Central memory CD4-positive, alpha-beta T cell (primary cell): ENCODE results near the gene TNFRSF1B.
A peak's percentile ranks its signal among the peaks of the same experiment; 100 is the strongest.
"Not testable (repeated sequence)": the region's sequence is repeated elsewhere in the genome, so short reads cannot be mapped to it uniquely, and the experiment has no call there.

Experiments used
- DNase-seq: peaks from one replicate; pipeline ENCODE4 v3.0.0; 2022

Gene TNFRSF1B

GRCh38 chr1:12194666-12195216 lies 27.9 kb downstream of the TNFRSF1B start:
- no peak for DNase-seq

- no peak for DNase-seq
Observed at GRCh38 chr1:12195416-12195815, 28.6 kb downstream of the TNFRSF1B start.

GRCh38 chr1:12196641-12197482 lies 30.1 kb downstream of the TNFRSF1B start:
- no peak for DNase-seq

- no peak for DNase-seq
Observed at GRCh38 chr1:12197483-12197880, 30.7 kb downstream of the TNFRSF1B start.

GRCh38 chr1:12200208-12200607 lies 33.4 kb downstream of the TNFRSF1B start:
- DNase-seq, result no peak

- DNase-seq, result no peak
Observed at GRCh38 chr1:12201352-12202189, 34.8 kb downstream of the TNFRSF1B start.

GRCh38 chr1:12202190-12202497 lies 35.4 kb downstream of the TNFRSF1B start:
- DNase-seq, result no peak

- DNase-seq, result no peak
Observed at GRCh38 chr1:12202577-12202976, 35.8 kb downstream of the TNFRSF1B start.

- no peak for DNase-seq
Observed at GRCh38 chr1:12203216-12204007, 36.6 kb downstream of the TNFRSF1B start.

GRCh38 chr1:12204140-12204539 lies 37.3 kb downstream of the TNFRSF1B start:
- peak; percentile 23 for DNase-seq

- DNase-seq, result no peak
Observed at GRCh38 chr1:12204754-12205658, 38.2 kb downstream of the TNFRSF1B start.

- no peak for DNase-seq
Observed at GRCh38 chr1:12206238-12206637, 39.4 kb downstream of the TNFRSF1B start.

GRCh38 chr1:12206792-12207424 lies 40.1 kb downstream of the TNFRSF1B start:
- no peak for DNase-seq

GRCh38 chr1:12208271-12208670 lies 41.5 kb downstream of the TNFRSF1B start:
- DNase-seq, result no peak

- DNase-seq, result peak; percentile 75
Observed at GRCh38 chr1:12208764-12209494, 42.1 kb downstream of the TNFRSF1B start.

- DNase-seq, result no peak
Observed at GRCh38 chr1:12209495-12209832, 42.7 kb downstream of the TNFRSF1B start.

- no peak for DNase-seq
Observed at GRCh38 chr1:12215118-12215961, 48.5 kb downstream of the TNFRSF1B start.

- no peak for DNase-seq
Observed at GRCh38 chr1:12219800-12220199, 53.0 kb downstream of the TNFRSF1B start.

- no peak for DNase-seq
Observed at GRCh38 chr1:12220890-12221289, 54.1 kb downstream of the TNFRSF1B start.

GRCh38 chr1:12222700-12223099 lies 55.9 kb downstream of the TNFRSF1B start:
- DNase-seq, result not testable (repeated sequence)
